Esophagus squamous epithelium (tissue), 4 donors: Measurements from ENCODE around the gene RTKN.

Experiments
- POLR2A ChIP-seq, 4 donors: fragments of 450-650 bp; IDR thresholded peaks; one replicate each; pipeline ENCODE4 v1.6.1; 2017; ENCODE audit warnings: antibody characterized with exemption in 4 of 4, mild to moderate bottlenecking in 4 of 4, moderate library complexity in 3 of 4
- TF ChIP-seq, protein P1 (sequence below), 6 experiments: fragments of 450-650 bp in 4 of 6; fragments of 200-600 bp in 2 of 6; sonication (generic) in 2 of 6; IDR thresholded peaks; one replicate each; pipeline ENCODE4 v1.5.1; 2016 to 2019; ENCODE audit warnings: antibody characterized with exemption in 6 of 6, mild to moderate bottlenecking in 4 of 6, moderate library complexity in 4 of 6

DNA sequence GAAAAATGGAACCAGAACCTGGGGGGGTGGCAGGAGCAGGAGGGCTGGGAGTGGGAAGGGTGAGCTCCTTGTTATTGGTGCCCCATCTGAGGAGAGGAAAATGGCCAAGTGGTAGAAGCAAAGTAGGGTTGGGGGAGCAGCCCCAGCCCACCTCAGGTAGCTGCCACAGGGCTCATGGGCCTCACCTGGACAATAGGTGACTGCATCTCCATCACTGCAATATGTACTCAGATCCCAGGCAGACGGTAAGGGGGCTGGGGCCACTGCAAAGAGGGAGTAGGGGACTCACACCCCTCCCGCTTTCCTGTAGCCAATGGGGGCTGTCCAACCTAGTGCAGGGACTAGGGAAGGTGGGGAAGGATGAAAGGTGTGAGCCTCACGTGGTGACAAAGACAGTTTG, 24.5 kb downstream of the RTKN start:
- TF ChIP-seq, protein P1, sequence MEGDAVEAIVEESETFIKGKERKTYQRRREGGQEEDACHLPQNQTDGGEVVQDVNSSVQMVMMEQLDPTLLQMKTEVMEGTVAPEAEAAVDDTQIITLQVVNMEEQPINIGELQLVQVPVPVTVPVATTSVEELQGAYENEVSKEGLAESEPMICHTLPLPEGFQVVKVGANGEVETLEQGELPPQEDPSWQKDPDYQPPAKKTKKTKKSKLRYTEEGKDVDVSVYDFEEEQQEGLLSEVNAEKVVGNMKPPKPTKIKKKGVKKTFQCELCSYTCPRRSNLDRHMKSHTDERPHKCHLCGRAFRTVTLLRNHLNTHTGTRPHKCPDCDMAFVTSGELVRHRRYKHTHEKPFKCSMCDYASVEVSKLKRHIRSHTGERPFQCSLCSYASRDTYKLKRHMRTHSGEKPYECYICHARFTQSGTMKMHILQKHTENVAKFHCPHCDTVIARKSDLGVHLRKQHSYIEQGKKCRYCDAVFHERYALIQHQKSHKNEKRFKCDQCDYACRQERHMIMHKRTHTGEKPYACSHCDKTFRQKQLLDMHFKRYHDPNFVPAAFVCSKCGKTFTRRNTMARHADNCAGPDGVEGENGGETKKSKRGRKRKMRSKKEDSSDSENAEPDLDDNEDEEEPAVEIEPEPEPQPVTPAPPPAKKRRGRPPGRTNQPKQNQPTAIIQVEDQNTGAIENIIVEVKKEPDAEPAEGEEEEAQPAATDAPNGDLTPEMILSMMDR (IDR thresholded peaks at IDR 0.05), result no peak
- TF ChIP-seq POLR2A (IDR thresholded peaks at IDR 0.05), result no peak
